Mucosa of descending colon (tissue), 3 donors: Measurements from ENCODE around the gene MRPL23. TPM values are rescaled to one million over a fixed set of nuclear protein-coding genes. Genes with fewer than 3 reads are reported as not detected.

Experiments
- ATAC-seq: fragments of 200-7000 bp; cut with Tn5 transposase; one replicate; pipeline ENCODE4 v1.9.1; 2020; ENCODE audit warnings: mild to moderate bottlenecking, moderate library complexity
- DNase-seq, 3 donors: peaks; one replicate each; pipeline ENCODE4 v3.0.0-alpha.2; 2020
- H3K36me3 ChIP-seq: fragments of 200-600 bp; one replicate; pipeline ENCODE4 v1.8.0; 2021; ENCODE audit warnings: low read depth, mild to moderate bottlenecking
- H3K4me1 ChIP-seq: fragments of 200-600 bp; one replicate; pipeline ENCODE4 v1.8.0; 2021; ENCODE audit warnings: low read depth, mild to moderate bottlenecking
- H3K4me3 ChIP-seq: fragments of 200-600 bp; one replicate; pipeline ENCODE4 v1.8.0; 2021; ENCODE audit warnings: mild to moderate bottlenecking
- H3K9me3 ChIP-seq: fragments of 200-600 bp; one replicate; pipeline ENCODE4 v1.8.0; 2021; ENCODE audit warnings: mild to moderate bottlenecking
- CTCF ChIP-seq: fragments of 200-600 bp; IDR thresholded peaks from one replicate; pipeline ENCODE4 v1.8.0; 2022; ENCODE audit warnings: antibody characterized with exemption, mild to moderate bottlenecking
- intact Hi-C, 2 donors: fragments of 100-400 bp; cut with DNase I in 1 of 2; cut with micrococcal nuclease in 1 of 2; formaldehyde crosslinking; loops; one replicate each; pipeline versions ENCODE4 v1.11.0 to v1.11.1; 2022; cut with DNase I, micrococcal nuclease
- total RNA-seq, 3 donors: library from RNA; stranded (reverse); fragmentation: NEBNext Ultra II Directional in 2 of 3; extraction: Animal tissue kit (Norgen Biotek cat#: 25700) in 2 of 3; gene quantifications; one replicate each; pipeline versions ENCODE4 v1.2.1 to v1.2.4, GENCODE V29; 2021 to 2023
- donor health status: DM: no; HTN: no; CAD: no; lungs with moderate emphysema.
- donor health status: DM: no; HTN: no; CAD: no.
- donor health status: DM: no; HTN: yes; CAD: no.

The MRPL23 gene
- total RNA-seq, 3 donors from 2014 or later = 42.5 to 105 (median 56.1) TPM

GRCh38 chr11:1927026-1927847 lies 19.9 kb upstream of the MRPL23 start:
- Histone ChIP-seq H3K36me3 (no peaks in the 10 kb centered on the region), H3K4me1 (no peaks in the 10 kb centered on the region), H3K4me3 (no peak overlapping the region), H3K9me3 (no peaks in the 10 kb centered on the region)
- DNase-seq = peak in 1 of 3 donors; percentile 55
- no peak for ATAC-seq
- no peak for TF ChIP-seq CTCF
- intact Hi-C loops = no loop called here

- no peak for ATAC-seq
- intact Hi-C loops = no loop called here
These were observed 19.2 kb upstream of the MRPL23 start for GRCh38 chr11:1927848-1928469.

GRCh38 chr11:1928470-1928890 lies 18.7 kb upstream of the MRPL23 start:
- Histone ChIP-seq H3K36me3 (no peaks in the 10 kb centered on the region), H3K4me3 (no peak overlapping the region), H3K4me1 (no peaks in the 10 kb centered on the region), H3K9me3 (no peaks in the 10 kb centered on the region)
- TF ChIP-seq CTCF = no peak
- DNase-seq (no peak), ATAC-seq (no peak)
- intact Hi-C loops = no loop called here

More at GRCh38 chr11:1927848-1928469, 19.2 kb upstream of the MRPL23 start:
- DNase-seq = no peak
- Histone ChIP-seq H3K9me3 (no peaks in the 10 kb centered on the region), H3K4me1 (no peaks in the 10 kb centered on the region), H3K36me3 (no peaks in the 10 kb centered on the region), H3K4me3 (no peak overlapping the region)
- no peak for TF ChIP-seq CTCF

- no peak for TF ChIP-seq CTCF
- DNase-seq (no peak), ATAC-seq (no peak)
- no peaks in the 10 kb centered on the region for H3K4me1 ChIP-seq
- H3K9me3 ChIP-seq = no peaks in the 10 kb centered on the region
- H3K4me3 ChIP-seq = no peak overlapping the region
- intact Hi-C loops = no loop called here
- H3K36me3 ChIP-seq = no peaks in the 10 kb centered on the region
These were observed 18.1 kb upstream of the MRPL23 start for GRCh38 chr11:1928891-1929541.

GRCh38 chr11:1929621-1930461 lies 17.3 kb upstream of the MRPL23 start:
- Histone ChIP-seq H3K4me3 (no peak overlapping the region), H3K9me3 (no peaks in the 10 kb centered on the region), H3K4me1 (no peaks in the 10 kb centered on the region), H3K36me3 (no peaks in the 10 kb centered on the region)
- no peak for TF ChIP-seq CTCF
- DNase-seq = peak in 1 of 3 donors; percentile 17
- ATAC-seq = no peak
- intact Hi-C loops = no loop called here
